HL-60/S4 (cell line): ENCODE data around the gene IZUMO4.

Experiments
- in situ Hi-C: fragments of 300-500 bp; cut with MboI; formaldehyde crosslinking; loops from 2 replicates; pipeline ENCODE4 v1.14.3; 2022; ENCODE audit warnings: low sequenced_read_pairs

Gene IZUMO4, protein sequence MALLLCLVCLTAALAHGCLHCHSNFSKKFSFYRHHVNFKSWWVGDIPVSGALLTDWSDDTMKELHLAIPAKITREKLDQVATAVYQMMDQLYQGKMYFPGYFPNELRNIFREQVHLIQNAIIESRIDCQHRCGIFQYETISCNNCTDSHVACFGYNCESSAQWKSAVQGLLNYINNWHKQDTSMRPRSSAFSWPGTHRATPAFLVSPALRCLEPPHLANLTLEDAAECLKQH

DNA sequence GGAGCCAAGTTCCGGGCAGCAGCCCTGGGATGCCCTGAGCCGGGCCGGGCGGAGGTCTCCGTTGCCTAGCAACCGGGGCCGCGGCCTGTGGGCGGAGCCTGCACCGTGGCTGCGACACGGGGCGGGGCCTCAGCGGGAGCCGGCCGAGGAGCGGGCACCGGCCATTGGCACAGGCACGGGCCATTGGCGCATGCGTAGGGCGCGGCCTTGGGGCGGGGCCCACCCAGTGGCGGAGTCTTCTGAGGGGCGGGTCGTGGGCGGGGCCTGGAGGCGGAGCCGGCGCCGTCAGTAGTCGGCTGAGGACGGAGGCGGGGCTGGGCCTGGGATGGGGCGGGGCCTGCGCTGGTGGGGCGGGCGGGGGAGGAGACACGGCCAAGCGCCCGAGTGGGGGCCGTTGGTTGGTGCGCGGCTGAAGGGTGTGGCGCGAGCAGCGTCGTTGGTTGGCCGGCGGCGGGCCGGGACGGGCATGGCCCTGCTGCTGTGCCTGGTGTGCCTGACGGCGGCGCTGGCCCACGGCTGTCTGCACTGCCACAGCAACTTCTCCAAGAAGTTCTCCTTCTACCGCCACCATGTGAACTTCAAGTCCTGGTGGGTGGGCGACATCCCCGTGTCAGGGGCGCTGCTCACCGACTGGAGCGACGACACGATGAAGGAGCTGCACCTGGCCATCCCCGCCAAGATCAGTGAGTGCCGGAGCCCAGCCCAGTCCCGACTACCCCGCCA, at the start of gene IZUMO4:
IZUMO4 (plus strand) TSS at position 436 of the 723 bp plus-strand sequence; CDS start at position 467, 31 bp downstream.
- in situ Hi-C loops, result no loop called here

DNA sequence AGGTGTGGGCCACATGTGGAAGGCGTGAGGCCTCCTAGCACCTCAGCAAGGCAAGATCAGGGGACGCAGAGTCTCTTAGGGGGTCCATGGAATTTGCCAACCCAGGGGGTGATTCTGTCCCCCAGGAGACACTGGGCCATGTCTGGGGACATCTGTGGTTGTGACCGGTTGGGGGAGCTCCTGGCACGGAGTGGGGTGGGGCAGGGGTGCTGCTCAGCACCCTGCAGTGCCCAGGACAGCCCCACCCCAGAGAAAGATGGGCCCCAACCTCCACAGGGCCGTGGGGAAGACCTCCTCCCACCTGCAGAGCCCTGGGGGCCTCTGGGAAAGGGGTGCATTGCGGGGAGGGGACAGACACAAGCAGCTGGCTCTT, 49.7 kb upstream of the IZUMO4 start:
- in situ Hi-C loops, result no loop called here

DNA sequence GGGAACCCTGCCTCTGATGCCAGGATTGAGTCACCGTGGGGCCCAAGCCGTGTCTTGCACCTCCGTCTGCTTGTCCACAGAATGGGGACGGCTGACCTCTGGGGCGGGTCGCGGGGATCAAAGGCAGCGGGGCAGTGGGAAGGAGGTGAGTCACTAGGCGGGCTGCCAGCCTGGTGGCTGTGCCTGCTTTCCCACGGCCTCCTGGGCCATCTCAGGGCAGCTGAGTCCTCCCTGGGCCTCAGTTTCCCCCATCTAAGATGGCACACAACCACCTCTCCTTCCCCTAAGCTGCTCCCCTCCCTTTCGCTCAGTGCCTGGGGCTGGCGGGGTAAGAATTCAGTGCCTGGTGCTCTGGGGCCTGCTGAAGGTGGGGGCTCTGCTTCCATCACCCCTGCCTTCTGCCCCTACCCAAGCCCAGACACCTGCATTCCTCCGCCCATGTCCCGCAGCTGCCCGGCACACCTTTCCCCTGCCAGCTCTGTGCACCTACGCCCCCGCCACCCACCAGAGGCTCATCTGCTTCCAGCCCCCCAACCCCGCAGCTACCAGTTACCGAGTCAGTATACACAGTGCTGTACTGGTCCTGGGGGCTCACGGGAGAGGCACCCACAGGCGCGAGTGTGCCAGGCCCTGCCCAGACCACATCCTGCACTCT, 49.1 kb upstream of the IZUMO4 start:
- in situ Hi-C loops, result no loop called here

DNA sequence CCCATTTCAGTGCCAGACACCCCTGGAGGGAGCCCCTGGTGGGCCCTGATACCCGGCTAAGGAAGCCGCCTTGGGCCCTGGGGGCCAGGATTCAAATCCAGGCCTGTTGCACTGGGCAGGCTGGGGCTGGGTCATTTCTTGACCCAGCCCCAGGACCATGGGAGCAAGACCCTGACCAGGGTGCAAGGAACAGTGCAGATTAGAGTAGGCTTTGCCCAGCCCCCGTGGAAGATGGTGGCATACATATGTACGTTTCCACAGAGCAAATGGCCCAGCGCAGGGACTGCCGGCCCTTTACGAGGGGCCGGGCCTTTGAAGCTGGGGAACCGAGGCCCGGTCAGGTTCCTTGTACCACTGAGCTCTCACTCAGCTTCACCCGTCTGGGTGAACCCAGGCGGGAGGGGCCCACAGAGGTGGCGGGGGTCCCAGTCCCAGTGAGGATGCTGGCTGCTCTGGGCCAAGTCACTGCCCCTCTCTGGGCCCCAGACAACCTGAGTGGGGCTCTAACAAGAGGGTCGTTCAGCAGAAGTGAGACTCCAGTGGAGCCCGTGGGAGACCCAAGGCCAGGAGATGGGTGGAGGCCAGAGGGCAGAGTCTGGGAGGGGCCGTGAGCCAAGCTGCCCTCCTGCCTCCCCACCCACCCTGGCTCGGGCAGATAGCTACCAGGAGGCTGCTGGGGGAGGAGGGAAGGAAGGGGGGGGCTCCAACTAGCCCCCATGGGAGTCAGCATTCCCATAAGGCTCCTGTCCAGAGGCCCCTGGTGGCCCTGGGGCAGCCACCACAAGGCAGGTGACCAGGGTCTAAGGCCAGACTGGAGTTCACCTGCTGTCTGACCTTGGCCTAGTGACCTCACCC, 48.4 kb upstream of the IZUMO4 start:
- in situ Hi-C loops, result no loop called here

DNA sequence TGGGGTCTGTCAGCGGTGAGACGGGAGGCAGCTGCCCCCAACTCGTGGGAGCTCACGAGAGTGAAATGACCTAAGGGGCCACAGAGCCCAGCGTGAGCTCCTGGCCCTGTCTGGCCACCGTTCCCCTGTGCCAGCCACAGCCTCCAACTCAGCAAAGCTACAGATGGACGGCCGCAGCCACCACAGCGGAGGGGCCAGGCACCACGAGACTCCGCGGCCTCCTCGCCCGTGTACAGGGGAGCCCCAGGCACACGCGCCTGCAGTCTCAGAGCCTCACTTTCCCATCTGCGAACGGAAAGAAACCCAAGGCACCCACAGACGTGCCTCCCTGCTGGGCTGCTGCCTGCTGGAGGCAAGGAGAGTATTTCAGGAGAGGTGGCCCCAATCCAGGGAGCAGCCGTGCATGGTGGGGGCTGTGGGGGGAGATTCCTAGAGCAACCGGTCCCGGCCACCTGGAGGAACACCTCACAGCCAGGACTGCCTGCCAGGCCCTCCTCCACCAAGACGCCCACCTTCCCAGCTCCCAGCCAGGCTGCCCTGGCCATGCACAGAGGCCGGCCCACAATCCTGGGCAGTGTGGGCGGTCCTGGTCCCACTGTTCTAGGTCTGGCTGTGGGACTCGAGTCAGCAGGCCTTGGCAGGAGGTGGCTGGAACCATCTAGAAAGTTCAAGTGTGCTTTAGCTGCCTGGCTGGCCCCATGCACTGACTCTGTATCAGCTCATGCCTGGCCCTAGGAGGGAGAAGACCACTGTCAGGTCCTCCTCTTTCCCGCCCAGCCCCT, 47.6 kb upstream of the IZUMO4 start:
- in situ Hi-C loops, result no loop called here

DNA sequence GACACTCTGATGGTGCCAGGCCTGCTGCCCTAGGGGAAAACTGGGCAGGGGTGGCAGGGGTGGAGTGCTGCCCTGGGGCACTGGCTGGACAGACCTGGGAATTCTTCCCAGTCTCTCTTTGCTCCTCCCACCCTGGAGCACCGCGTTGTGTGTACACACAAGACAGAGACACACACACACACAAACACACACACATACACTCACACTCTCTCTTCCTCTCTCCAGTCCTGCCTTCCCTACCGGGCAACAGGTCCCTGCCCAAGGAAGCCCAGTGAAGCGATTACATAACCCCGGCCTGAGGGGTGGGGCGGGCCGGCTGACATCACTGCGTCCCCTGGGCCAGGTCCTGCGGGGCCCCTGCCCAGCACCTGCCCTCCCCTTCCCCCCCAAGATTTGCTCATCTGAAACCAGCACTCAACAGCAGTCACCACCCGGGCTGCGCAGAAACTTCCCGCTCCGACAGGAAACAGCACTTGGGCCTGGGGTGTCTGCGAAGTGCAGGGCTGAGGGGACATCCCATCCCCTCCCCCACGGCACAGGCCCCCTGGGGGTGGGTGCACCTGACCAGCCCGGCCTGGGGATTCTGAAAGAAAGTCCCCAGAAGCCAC, 46.9 kb upstream of the IZUMO4 start:
- in situ Hi-C loops, result no loop called here

DNA sequence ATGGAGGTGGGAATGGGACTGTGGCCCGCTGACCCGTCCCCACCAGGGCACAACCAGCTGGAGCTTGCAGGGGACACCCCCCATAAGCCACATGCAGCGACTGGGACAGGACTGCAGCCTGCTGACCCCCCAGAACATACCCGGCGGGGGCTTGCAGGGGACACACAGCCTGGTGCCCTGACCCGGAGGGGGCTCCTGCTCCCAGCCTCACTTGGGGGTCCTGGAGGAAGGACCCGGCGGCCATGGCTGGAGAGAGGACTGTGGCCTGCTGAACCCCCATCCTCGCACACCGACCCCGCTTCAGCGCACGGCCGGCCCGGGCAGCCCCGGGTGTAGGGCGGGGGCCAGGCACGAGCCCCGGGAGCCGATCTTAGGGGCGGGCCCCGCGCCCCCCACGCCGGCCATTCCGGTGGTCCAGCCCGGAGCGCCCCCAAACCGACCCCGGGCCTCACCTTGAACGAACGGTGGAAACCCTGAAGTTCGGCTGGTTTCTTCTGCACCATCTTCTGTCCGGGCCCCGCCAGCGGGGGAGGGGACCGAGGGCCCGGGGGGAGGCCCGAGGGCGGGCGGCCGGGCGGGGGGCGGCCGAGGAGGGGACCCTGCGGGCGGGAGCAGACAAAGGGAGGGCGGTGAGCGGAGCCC, 46.2 kb upstream of the IZUMO4 start:
- in situ Hi-C loops, result no loop called here

DNA sequence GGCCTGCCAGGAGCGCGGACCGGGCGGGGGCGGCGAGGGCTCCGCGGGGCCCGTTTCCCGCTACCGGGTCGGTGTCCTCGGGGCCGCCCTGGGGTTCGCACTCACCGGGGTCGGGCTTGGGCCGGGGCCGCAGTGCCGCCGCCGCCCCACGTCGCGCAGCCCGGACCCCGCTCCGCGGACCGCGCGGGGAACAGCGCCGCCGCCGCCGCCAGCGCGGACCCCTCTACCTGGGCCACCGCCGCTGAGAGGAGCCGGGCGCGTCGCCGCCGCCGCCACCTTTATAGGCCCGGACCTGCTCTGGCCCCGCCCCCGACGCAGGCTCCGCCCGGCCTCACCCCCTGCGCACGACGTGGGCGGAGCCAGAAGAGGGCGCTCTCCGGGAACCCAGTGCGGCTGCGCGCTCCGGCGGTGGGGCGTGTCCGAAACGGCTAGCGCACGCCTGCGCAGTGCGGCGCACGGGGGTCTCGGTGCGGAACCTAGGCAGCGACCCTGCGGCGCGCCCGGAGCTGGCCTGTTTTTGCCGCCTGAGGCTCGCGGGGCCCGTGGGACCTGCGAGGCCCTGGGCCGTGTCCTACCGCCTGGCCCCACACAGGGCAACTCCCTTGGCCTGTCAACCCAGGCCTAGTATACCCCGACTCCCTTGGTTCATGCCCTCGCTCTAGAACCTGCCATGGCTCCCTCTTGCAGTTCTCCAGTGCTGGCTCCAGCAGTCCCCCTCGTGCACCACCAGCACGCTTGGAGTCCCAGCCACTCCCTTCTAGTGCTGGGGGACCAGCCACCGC, 45.5 kb upstream of the IZUMO4 start, which contains the start of gene MKNK2:
MKNK2 (minus strand) TSS at position 254 of the 782 bp plus-strand sequence. CDS start 393 bp downstream, outside the sequence.
- in situ Hi-C loops, result no loop called here

DNA sequence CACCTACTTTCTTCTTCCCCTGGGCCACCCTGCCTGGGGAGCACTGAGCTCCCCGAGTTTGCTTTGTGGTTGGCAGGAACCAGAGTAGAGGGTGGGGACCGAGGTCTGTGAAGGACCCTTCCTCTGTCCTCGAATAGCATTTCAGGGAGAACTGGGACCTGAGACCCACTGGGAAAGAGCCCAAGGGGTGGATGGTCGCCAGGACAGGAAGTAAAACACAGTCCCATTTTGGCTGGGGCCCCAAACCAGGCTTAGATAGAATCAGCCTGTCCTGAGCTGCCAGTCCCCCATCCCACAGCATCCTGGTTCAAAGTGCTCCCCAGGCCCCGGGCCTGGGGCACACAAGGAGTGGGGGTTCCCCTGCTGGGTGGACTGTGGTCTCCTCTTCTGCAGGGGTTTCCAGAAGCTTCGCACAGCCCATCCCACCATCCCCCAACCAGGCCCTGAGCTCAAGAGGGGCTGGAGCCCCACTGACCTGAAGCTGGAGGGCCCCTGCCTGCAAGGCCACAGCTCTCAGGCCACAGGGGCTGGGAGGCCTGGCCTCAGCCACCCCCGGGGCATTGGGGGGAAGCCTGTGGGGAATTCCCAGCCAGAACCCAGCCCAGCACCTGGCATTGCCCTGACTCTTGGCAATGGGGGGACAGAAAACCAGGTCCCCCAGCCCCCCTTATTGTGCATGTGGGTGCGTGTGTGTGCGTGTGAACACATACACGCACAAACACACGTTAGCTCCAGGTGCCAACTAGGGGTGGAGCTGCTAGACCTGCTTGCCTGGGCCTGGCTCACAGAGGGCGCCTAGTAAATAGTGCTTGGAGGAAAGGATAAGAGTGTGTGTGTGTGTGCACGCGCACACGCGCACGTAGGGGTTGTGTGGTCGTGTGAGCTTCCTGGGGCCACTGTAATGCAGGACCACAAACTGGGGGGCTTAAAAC, 44.7 kb upstream of the IZUMO4 start:
- in situ Hi-C loops, result no loop called here

DNA sequence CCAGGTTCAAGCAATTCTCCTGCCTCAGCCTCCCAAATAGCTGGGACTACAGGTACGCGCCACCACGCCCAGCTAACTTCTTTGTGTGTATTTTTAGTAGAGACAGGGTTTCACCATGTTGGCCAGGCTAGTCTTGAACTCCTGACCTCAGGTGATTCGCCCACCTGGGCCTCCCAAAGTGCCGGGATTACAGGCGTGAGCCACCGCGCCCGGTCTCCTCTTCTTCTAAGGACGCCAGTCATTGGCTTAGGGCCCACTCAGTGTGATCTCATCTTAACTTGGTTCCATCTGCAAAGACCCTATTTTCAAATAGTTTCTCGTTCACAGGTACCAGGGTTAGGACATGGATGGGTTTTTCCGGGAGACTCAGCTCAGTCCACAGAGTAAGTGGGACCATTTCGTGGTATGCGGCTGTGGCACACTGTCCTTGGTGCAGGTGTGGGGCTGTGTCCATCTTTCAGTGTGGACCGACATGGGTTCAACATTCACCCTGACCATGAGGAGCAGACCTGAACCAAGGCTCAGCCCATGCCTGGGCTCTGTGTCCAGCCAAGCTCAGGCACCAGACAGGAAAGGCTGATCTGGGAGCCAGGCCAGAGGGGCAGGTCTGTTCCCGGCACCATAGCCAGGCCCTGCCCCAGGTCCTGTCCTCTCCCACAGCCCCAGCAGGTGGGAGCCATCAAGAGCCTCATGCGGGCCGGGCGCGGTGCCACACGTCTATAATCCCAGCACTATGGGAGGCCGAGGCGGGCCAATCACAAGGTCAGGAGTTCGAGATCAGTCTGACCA, 42.9 kb upstream of the IZUMO4 start:
- in situ Hi-C loops, result no loop called here

DNA sequence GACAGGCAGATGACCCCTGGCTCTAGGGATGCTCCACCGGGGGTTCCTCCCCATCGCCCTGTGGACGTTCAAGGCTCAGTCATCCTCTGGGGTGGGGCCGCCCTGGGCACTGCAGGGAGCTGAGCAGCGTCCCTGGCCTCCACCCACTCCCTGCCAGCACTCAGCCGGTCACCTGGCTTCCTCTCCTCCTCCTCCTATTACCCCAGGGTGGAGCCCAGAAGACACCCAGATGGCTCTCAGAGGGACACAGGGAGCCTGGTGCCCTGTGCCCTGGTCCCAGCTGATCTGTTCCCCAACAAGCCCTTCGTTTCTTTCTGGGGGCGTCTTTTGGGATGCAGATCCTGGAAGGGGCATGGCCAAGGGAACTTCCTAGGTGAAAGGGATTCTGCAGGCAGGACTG, 42.0 kb upstream of the IZUMO4 start:
- in situ Hi-C loops, result no loop called here

DNA sequence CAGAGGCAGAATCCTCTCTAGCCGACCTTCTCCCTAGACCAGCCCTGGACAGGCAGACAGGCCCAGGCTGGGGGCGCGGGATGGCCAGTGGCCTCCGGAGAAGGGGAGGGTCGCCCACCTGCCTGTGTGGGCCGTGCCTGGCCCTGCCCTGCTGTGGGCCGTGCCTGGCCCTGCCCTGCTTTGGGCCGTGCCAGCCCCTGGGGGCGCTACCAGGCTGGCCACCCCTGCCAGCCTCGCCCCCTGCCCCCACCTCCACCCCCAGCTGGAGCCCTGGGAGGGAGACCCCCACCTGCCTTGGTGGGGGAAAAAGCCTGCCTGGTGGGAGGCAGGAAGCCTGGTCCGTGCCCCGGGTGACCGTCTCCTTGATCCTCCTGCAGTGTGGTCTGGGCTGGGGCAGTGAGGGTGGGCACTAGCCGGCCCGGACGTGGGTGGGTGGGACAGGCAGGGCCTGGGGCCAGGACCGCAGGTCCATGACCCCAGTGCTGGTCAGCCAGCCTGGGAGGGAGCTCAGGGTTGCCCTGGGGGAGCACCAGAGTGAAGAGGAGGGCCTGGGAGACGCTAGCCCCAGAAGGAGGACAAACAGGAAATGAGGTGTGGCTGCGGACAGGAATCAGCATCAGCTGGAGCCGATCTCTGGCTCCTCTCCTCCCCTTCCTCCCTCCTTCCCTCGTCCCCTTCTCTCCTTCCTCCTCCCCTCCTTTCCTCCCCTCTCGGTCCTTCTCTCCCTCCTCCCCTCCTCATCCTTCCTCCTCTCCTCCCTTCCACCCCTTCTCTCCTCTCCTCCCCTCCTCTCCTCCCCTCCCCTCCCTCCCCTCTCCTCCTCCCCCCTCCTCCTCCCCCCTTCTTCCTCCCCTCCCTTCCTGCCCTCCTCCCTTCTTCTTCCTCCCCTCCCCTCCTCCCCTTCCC, 40.5 kb upstream of the IZUMO4 start:
- in situ Hi-C loops, result no loop called here

DNA sequence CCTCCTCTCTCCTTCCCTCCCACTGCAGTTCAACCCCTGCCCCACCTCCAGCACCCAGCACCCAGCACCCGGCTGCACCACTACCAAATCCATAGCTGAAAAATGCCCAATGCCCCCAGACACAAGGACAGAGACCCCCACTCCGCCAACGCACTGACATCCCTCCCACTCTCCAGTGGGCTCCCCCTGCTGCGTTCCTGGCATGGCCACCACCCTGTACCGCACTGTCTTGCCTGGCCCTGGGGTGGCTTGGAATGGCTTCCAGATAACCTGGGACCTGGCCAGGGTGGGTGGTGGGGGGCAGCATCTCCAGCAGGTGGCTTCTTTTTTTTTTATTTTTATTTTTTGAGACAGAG, 39.9 kb upstream of the IZUMO4 start:
- in situ Hi-C loops, result no loop called here

DNA sequence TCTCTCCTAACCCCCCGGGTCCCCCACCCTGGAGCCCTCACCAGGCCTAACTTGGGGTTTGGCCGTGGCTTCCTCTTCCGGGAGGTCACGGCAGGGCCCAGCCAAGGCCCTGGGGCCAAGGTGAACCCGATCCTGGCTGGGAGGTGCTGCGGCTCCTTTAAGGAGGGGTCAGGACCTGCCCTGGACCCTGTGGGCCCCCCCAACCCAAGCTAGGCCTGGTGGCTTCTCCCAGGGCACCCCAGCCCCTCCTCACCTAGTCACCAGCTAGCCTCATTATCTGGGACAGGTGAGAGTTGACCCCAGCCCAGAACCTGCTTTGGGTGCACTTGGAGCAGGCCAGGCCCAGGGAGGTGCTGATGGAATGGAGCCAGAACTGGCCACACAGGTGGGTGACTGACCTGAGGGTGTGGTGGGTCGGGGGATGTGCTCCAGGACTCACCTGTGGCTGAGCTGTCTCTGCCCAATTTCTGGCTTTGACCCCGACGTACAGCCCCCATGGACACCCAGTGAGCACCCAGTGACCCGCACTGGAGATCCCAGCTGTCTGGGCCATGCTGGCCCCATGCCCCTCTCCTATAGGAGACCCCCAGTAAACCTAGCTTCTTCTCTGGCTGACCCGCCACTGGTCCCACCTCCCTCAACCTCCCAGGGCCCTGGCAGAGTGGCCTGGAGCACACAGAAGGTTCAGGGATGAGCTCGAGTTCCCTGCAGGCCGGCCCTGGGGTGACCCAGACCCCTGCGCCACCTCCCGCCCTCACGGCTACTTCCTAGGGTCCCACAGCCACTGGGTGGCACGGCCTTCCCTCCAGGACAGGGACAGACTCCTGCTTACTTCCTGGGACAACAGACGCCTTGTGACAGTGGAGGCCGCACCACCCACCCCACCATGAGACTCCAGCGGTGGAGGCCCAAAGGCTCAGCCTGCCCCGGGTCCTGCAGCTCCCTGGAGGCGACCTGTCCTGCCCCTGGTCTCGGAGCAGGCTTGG, 38.9 kb upstream of the IZUMO4 start:
- in situ Hi-C loops, result no loop called here
